Liver (tissue), 3 donors: ENCODE data around the gene CST7.

Experiments
- ATF3 ChIP-seq: IDR thresholded peaks from 2 replicates; pipeline ENCODE4 v1.6.1; 2016; ENCODE audit warnings: antibody characterized with exemption
- CTCF ChIP-seq: fragments of 150-350 bp; IDR thresholded peaks from 2 replicates; pipeline ENCODE4 v1.5.1; 2017; ENCODE audit warnings: improper control_type of control experiment, low read depth, low read length; ENCODE audit not compliant: missing input control
- JUND ChIP-seq, 2 donors: IDR thresholded peaks; 2 replicates each; pipeline ENCODE4 v1.6.1; 2016; ENCODE audit warnings: antibody characterized with exemption in 2 of 2
- donor health status: healthy.
- donor health status: healthy.

GRCh38 chr20:24998631-24999445 is 49.8 kb downstream of the CST7 start:
- TF ChIP-seq CTCF (no peak), ATF3 (no peak), JUND (IDR thresholded peaks at IDR 0.05) (no peak)
